BLaER1 (cell line): ENCODE measurements around the gene TRPV6.
A peak's percentile ranks its signal among the peaks of the same experiment; 100 is the strongest.

Experiments used
- H3K27ac ChIP-seq: shearing (Covaris generic); formaldehyde crosslinking; 2 replicates; pipeline ENCODE4 v1.8.1; 2022
- H3K27me3 ChIP-seq: shearing (Covaris generic); formaldehyde crosslinking; 2 replicates; pipeline ENCODE4 v1.8.1; 2022
- H3K36me3 ChIP-seq: shearing (Covaris generic); formaldehyde crosslinking; 2 replicates; pipeline ENCODE4 v1.8.1; 2022
- H3K4me1 ChIP-seq: shearing (Covaris generic); formaldehyde crosslinking; 2 replicates; pipeline ENCODE4 v1.8.1; 2022
- H3K4me2 ChIP-seq: shearing (Covaris generic); formaldehyde crosslinking; 2 replicates; pipeline ENCODE4 v1.8.1; 2022
- H3K4me3 ChIP-seq: shearing (Covaris generic); formaldehyde crosslinking; 2 replicates; pipeline ENCODE4 v1.8.1; 2022
- H3K9ac ChIP-seq: shearing (Covaris generic); formaldehyde crosslinking; 2 replicates; pipeline ENCODE4 v1.8.1; 2022
- H3K9me3 ChIP-seq: shearing (Covaris generic); formaldehyde crosslinking; 2 replicates; pipeline ENCODE4 v1.8.1; 2022
- H4K20me1 ChIP-seq: shearing (Covaris generic); formaldehyde crosslinking; 2 replicates; pipeline ENCODE4 v1.8.1; 2022
- Cebpa-rat ChIP-seq: shearing (Covaris generic); IDR thresholded peaks from 2 replicates; pipeline ENCODE4 v1.8.1; 2022

Gene TRPV6

DNA sequence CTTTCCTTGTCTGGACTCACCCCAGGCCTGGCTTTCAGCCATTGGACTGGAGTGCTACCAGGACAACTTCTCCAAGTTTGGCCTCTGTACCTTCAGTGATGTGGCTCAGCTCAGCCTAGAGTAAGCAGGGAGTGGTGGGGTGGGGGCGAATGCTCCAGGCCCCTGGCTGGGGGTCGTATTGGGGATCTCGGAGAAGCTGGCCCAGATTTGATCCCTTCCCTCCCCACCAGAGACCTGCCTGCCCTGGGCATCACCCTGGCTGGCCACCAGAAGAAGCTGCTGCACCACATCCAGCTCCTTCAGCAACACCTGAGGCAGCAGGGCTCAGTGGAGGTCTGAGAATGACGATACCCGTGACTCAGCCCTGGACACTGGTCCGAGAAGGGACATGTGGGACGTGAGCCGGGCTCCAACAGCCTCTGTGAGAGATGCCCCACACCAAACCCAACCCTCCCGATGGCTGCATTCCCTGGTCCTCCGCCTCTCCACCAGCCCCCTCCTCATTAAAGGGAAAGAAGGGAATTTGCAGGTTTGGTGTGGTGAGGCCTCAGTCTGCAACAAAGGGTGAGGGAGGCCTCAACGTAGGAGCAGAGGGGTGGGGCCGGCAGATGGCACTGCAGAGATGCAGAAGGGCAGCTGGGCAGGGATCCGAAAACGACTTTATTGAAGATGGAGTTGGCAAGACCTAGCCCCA lies 14.8 kb downstream of the TRPV6 start:
- H3K4me2 ChIP-seq = no peak overlapping the region
- H3K36me3 ChIP-seq = peaks cover 15% of the 10 kb centered on the region; the same call in 1 of the 2 replicates
- no peaks in the 10 kb centered on the region for H3K27me3 ChIP-seq
- H3K27ac ChIP-seq = no peak overlapping the region
- no peak overlapping the region for H3K9ac ChIP-seq
- H4K20me1 ChIP-seq = no peaks in the 10 kb centered on the region
- peaks cover 13% of the 10 kb centered on the region; the same call in 1 of the 2 replicates for H3K4me1 ChIP-seq
- H3K4me3 ChIP-seq = no peak overlapping the region
- TF ChIP-seq Cebpa-rat = no peak
- H3K9me3 ChIP-seq = no peaks in the 10 kb centered on the region

GRCh38 chr7:142870147-142870559 lies 15.4 kb downstream of the TRPV6 start:
- no peak overlapping the region for H3K9ac ChIP-seq
- TF ChIP-seq Cebpa-rat = no peak
- H3K27me3 ChIP-seq = no peaks in the 10 kb centered on the region
- H3K4me1 ChIP-seq = peaks cover 13% of the 10 kb centered on the region; the same call in 1 of the 2 replicates
- peaks cover 15% of the 10 kb centered on the region; the same call in 1 of the 2 replicates for H3K36me3 ChIP-seq
- no peak overlapping the region for H3K27ac ChIP-seq
- no peak overlapping the region for H3K4me3 ChIP-seq
- H4K20me1 ChIP-seq = no peaks in the 10 kb centered on the region
- no peak overlapping the region for H3K4me2 ChIP-seq
- H3K9me3 ChIP-seq = no peaks in the 10 kb centered on the region

- H3K9me3 ChIP-seq = no peaks in the 10 kb centered on the region
- H3K36me3 ChIP-seq = peaks cover 15% of the 10 kb centered on the region; the same call in 1 of the 2 replicates
- peaks cover 13% of the 10 kb centered on the region; the same call in 1 of the 2 replicates for H3K4me1 ChIP-seq
- no peaks in the 10 kb centered on the region for H3K27me3 ChIP-seq
- no peak overlapping the region for H3K4me3 ChIP-seq
- H3K27ac ChIP-seq = no peak overlapping the region
- no peak overlapping the region for H3K9ac ChIP-seq
- H4K20me1 ChIP-seq = no peaks in the 10 kb centered on the region
- H3K4me2 ChIP-seq = no peak overlapping the region
- no peak for TF ChIP-seq Cebpa-rat
Measured at GRCh38 chr7:142869434-142869833, 16.1 kb downstream of the TRPV6 start.

DNA sequence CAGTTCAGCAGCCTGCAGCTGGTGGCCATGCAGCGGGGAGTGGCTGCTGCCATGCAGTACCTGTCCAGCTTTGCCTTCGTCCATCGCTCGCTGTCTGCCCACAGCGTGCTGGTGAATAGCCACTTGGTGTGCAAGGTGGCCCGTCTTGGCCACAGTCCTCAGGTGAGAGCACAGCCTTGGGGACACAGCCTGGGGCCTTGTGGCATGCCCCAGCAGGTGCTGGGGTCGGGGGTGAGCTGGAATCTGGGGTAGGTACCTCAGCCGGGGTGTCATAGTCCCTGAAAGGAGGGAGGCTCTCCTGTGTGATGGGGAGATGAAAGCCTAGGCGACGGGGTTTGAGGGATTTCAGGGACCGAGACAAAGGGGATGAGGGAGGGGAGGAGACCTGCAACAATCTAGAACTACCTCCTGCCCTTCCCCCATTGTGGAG lies 16.5 kb downstream of the TRPV6 start:
- TF ChIP-seq Cebpa-rat = no peak
- H3K4me3 ChIP-seq = no peak overlapping the region
- H3K4me1 ChIP-seq = peaks cover 13% of the 10 kb centered on the region; the same call in 1 of the 2 replicates
- H3K27me3 ChIP-seq = no peaks in the 10 kb centered on the region
- no peaks in the 10 kb centered on the region for H3K9me3 ChIP-seq
- H3K27ac ChIP-seq = no peak overlapping the region
- no peak overlapping the region for H3K9ac ChIP-seq
- no peaks in the 10 kb centered on the region for H4K20me1 ChIP-seq
- H3K36me3 ChIP-seq = peaks cover 15% of the 10 kb centered on the region; the same call in 1 of the 2 replicates
- H3K4me2 ChIP-seq = no peak overlapping the region

- Histone ChIP-seq H3K9me3 (no peaks in the 10 kb centered on the region), H3K4me1 (peaks cover 15% of the 10 kb centered on the region), H3K4me3 (no peak overlapping the region), H3K27ac (no peak overlapping the region), H3K9ac (no peak overlapping the region), H3K4me2 (no peak overlapping the region), H4K20me1 (no peaks in the 10 kb centered on the region), H3K36me3 (peaks cover 15% of the 10 kb centered on the region; the same call in 1 of the 2 replicates), H3K27me3 (no peaks in the 10 kb centered on the region)
- no peak for TF ChIP-seq Cebpa-rat
Measured at GRCh38 chr7:142868188-142868985, 17.2 kb downstream of the TRPV6 start.

- no peak overlapping the region for H3K9ac ChIP-seq
- no peaks in the 10 kb centered on the region for H3K9me3 ChIP-seq
- H3K27me3 ChIP-seq = no peaks in the 10 kb centered on the region
- no peaks in the 10 kb centered on the region for H4K20me1 ChIP-seq
- H3K36me3 ChIP-seq = peaks cover 15% of the 10 kb centered on the region; the same call in 1 of the 2 replicates
- no peak overlapping the region for H3K4me3 ChIP-seq
- 0 out of 2 replicates have a peak overlapping the region, but pooled peaks have one; percentile 13 for H3K27ac ChIP-seq
- TF ChIP-seq Cebpa-rat = no peak
- peak overlapping the region; percentile 24 for H3K4me2 ChIP-seq
- H3K4me1 ChIP-seq = peaks cover 23% of the 10 kb centered on the region
Measured at GRCh38 chr7:142867398-142868187, 18.0 kb downstream of the TRPV6 start.

DNA sequence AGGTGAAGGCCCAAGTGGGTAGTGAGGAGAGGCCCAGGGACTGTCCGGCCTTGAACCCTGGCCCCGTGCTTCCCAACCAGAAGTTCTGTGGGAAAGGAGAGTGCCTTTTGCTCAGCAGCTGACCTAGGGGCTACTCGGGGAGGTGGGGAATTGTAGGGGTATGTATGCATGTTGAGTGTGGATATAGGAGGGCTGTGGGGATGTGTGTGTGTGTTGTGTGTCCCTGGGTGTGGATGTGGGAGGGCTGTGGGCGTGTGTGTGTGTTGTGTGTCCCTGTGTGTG lies 18.5 kb downstream of the TRPV6 start:
- Histone ChIP-seq H3K36me3 (peaks cover 15% of the 10 kb centered on the region; the same call in 1 of the 2 replicates), H3K27me3 (no peaks in the 10 kb centered on the region), H3K9me3 (no peaks in the 10 kb centered on the region), H4K20me1 (no peaks in the 10 kb centered on the region), H3K4me1 (peaks cover 28% of the 10 kb centered on the region), H3K27ac (no peak overlapping the region), H3K4me2 (peak overlapping the region; percentile 24; the same call in 1 of the 2 replicates), H3K4me3 (no peak overlapping the region), H3K9ac (no peak overlapping the region)
- no peak for TF ChIP-seq Cebpa-rat

DNA sequence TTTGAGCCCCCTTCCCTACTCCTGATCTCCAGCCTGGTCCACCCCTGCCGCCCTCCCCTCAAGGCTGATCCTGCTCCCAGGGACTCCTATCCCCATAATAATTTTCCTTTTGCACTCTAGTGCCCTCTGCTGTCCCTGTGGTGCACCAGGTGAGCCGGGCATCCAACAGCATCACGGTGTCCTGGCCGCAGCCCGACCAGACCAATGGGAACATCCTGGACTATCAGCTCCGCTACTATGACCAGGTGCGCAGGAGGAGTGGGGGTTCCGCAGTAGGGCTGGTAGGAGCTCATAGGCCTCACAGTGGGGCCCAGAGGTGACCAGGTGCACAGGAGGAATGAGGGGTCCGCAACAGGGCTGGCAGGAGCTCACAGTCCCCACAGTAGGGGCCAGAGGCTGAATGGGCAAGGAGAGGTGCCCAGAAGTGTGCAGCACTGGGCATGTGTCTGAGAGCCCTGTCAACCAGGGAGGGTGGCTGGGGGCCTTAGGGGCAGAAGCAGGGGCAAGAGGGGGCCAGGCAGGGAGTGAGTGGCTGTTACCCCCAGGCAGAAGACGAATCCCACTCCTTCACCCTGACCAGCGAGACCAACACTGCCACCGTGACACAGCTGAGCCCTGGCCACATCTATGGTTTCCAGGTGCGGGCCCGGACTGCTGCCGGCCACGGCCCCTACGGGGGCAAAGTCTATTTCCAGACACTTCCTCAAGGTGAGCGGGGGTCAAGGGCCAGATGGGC lies 19.0 kb downstream of the TRPV6 start:
- H3K4me2 ChIP-seq = no peak overlapping the region
- no peaks in the 10 kb centered on the region for H4K20me1 ChIP-seq
- no peaks in the 10 kb centered on the region for H3K9me3 ChIP-seq
- no peak overlapping the region for H3K27ac ChIP-seq
- no peaks in the 10 kb centered on the region for H3K27me3 ChIP-seq
- H3K4me1 ChIP-seq = peaks cover 34% of the 10 kb centered on the region
- H3K9ac ChIP-seq = no peak overlapping the region
- TF ChIP-seq Cebpa-rat = no peak
- peaks cover 15% of the 10 kb centered on the region; the same call in 1 of the 2 replicates for H3K36me3 ChIP-seq
- no peak overlapping the region for H3K4me3 ChIP-seq

- Histone ChIP-seq H3K4me1 (peaks cover 34% of the 10 kb centered on the region), H4K20me1 (no peaks in the 10 kb centered on the region), H3K4me3 (no peak overlapping the region), H3K27me3 (no peaks in the 10 kb centered on the region), H3K4me2 (no peak overlapping the region), H3K9me3 (no peaks in the 10 kb centered on the region), H3K27ac (no peak overlapping the region), H3K36me3 (0 out of 2 replicates have a peak, but pooled peaks cover 9% of the 10 kb centered on the region), H3K9ac (no peak overlapping the region)
- TF ChIP-seq Cebpa-rat = no peak
Measured at GRCh38 chr7:142865766-142866165, 19.8 kb downstream of the TRPV6 start.
